ENCODE measurements around the gene C5orf52.
"Not testable (repeated sequence)": the region's sequence is repeated elsewhere in the genome, so short reads cannot be mapped to it uniquely, and the experiment has no call there.

GRCh38 chr5:157698674-157699073 is 27.3 kb downstream of the C5orf52 start:
- TF ChIP-seq CTCF (IDR thresholded peaks at IDR 0.05; ENCODE audit: low read length); EZH2 (optimal IDR thresholded peaks at IDR 0.05; ENCODE audit: low read depth, low read length): not testable (repeated sequence)

All from MM.1S (cell line).